GM23338 (cell line): ENCODE data around the gene CCDC92B.

ENCODE experiments used
- CTCF ChIP-seq, 2 experiments: fragments of 200-600 bp in 1 of 2; sonication (generic) in 1 of 2; conservative IDR thresholded peaks; 2 replicates each; pipeline versions ENCODE4 v1.5.1 to v1.6.1; 2016 to 2017; ENCODE audit warnings: antibody characterized with exemption in 2 of 2, low read depth in 2 of 2, mild to moderate bottlenecking in 2 of 2, moderate library complexity in 1 of 2
- POLR2AphosphoS5 ChIP-seq: IDR thresholded peaks from 2 replicates; pipeline ENCODE4 v1.6.1; 2016; ENCODE audit warnings: antibody characterized with exemption, low read depth
- ZNF331 ChIP-seq: fragments of 250-450 bp; sonication (Bioruptor Pico); IDR thresholded peaks from 2 replicates; pipeline ENCODE4 v1.5.0; 2020; ENCODE audit warnings: low read depth, mild to moderate bottlenecking, moderate library complexity

GRCh38 chr17:2750721-2751120 is 1.3 kb upstream of the CCDC92B start:
- TF ChIP-seq CTCF (conservative IDR thresholded peaks at IDR 0.05; ENCODE audit: low read depth in 2 of 2) (no peak), ZNF331 (CRISPR knock-in tag) (no peak), POLR2AphosphoS5 (no peak)
